Activated CD4-positive, alpha-beta T cell treated with anti-CD3 and anti-CD28 coated beads, Interleukin-2, amount 50 U/mL, for 4 hours (primary cell): ENCODE measurements around the gene PPP4C.
A peak's percentile ranks its signal among the peaks of the same experiment; 100 is the strongest.
"Not testable (repeated sequence)": the region's sequence is repeated elsewhere in the genome, so short reads cannot be mapped to it uniquely, and the experiment has no call there.

Experiments
- DNase-seq, 2 experiments: peaks; one replicate each; pipeline ENCODE4 v3.0.0-alpha.2; 2020

PPP4C gene

GRCh38 chr16:30075503-30076275 lies at the start of gene PPP4C:
PPP4C (plus strand) TSS chr16:30075994; CDS start chr16:30076378, 384 bp downstream.
- peak; percentile 82 to 83 for DNase-seq

GRCh38 chr16:30026449-30026848 lies 49.3 kb upstream of the PPP4C start:
- no peak for DNase-seq

GRCh38 chr16:30027588-30028437 lies 48.0 kb upstream of the PPP4C start:
- DNase-seq, result no peak

- no peak for DNase-seq
Observed at GRCh38 chr16:30028438-30029076, 47.2 kb upstream of the PPP4C start.

- DNase-seq, result no peak
Observed at GRCh38 chr16:30030011-30030685, 45.6 kb upstream of the PPP4C start.

- DNase-seq, result no peak
Observed at GRCh38 chr16:30030841-30031413, 44.9 kb upstream of the PPP4C start, which contains the start of gene TLCD3B. TLCD3B (minus strand) TSS chr16:30031271; CDS start chr16:30030527, 744 bp downstream.

GRCh38 chr16:30031477-30031918 lies 44.3 kb upstream of the PPP4C start:
- no peak for DNase-seq

- DNase-seq, result peak; percentile 52 to 58
Observed at GRCh38 chr16:30032083-30032819, 43.5 kb upstream of the PPP4C start.

- DNase-seq, result no peak
Observed at GRCh38 chr16:30033270-30033669, 42.5 kb upstream of the PPP4C start.

GRCh38 chr16:30040221-30040620 lies 35.6 kb upstream of the PPP4C start:
- no peak for DNase-seq

- not testable (repeated sequence) for DNase-seq
Observed at GRCh38 chr16:30040690-30041089, 35.1 kb upstream of the PPP4C start.

- no peak for DNase-seq
Observed at GRCh38 chr16:30041841-30042240, 34.0 kb upstream of the PPP4C start.

- no peak for DNase-seq
Observed at GRCh38 chr16:30046178-30046577, 29.6 kb upstream of the PPP4C start.

- DNase-seq, result no peak
Observed at GRCh38 chr16:30046588-30046987, 29.2 kb upstream of the PPP4C start.

- DNase-seq, result no peak
Observed at GRCh38 chr16:30049871-30050270, 25.9 kb upstream of the PPP4C start.

- DNase-seq, result no peak
Observed at GRCh38 chr16:30051518-30051917, 24.3 kb upstream of the PPP4C start.

- DNase-seq, result peak; percentile 84 to 86
Observed at GRCh38 chr16:30052671-30053372, 23.0 kb upstream of the PPP4C start.

GRCh38 chr16:30053376-30054015 lies 22.3 kb upstream of the PPP4C start:
- no peak for DNase-seq

- DNase-seq, result no peak
Observed at GRCh38 chr16:30054451-30054850, 21.3 kb upstream of the PPP4C start.

GRCh38 chr16:30054959-30055553 lies 20.7 kb upstream of the PPP4C start:
- DNase-seq, result peak; percentile 34 to 36
